Lower leg skin (tissue), 4 donors: ENCODE data around the gene TUB. TPM values are rescaled to one million over a fixed set of nuclear protein-coding genes. Genes with fewer than 3 reads are reported as not detected.

Source experiments
- DNase-seq, 2 donors: peaks; one replicate each; pipeline ENCODE4 v3.0.0-alpha.2; 2019; ENCODE audit warnings: low spot score in 2 of 2
- H3K4me3 ChIP-seq: fragments of 200-600 bp; sonication (generic); 2 replicates; pipeline ENCODE4 v1.5.1; 2017; ENCODE audit warnings: mild to moderate bottlenecking, low read depth; ENCODE audit not compliant: poor library complexity, severe bottlenecking
- CTCF ChIP-seq, 3 donors: fragments of 450-650 bp; IDR thresholded peaks; one replicate each; pipeline ENCODE4 v1.5.1; 2016; ENCODE audit warnings: antibody characterized with exemption in 3 of 3, mild to moderate bottlenecking in 3 of 3, moderate library complexity in 2 of 3
- POLR2A ChIP-seq, 2 donors: fragments of 450-650 bp; IDR thresholded peaks; one replicate each; pipeline ENCODE4 v1.6.1; 2016 to 2017; ENCODE audit warnings: antibody characterized with exemption in 2 of 2, mild to moderate bottlenecking in 1 of 2, moderate library complexity in 1 of 2
- WGBS, 2 donors: methylation state at CpG; one replicate each; pipeline ENCODE4 v1.1.5; 2018; 5-methylcytosine and 5-hydroxymethylcytosine counted together
- intact Hi-C: fragments of 100-400 bp; cut with DNase I; formaldehyde crosslinking; loops from one replicate; pipeline ENCODE4 v1.15.0; 2023; ENCODE audit warnings: low total_unique reads
- total RNA-seq, 4 donors: library from RNA; depleted of rRNA; stranded (reverse); fragments of >200 nt; gene quantifications; one replicate each; pipeline ENCODE4 v1.1.0, GENCODE V29; 2016

Gene TUB
- total RNA-seq, 4 donors from 2014 or later: 1.2 to 4.8 (median 2.5) TPM

GRCh38 chr11:8055091-8055835, 25.7 kb upstream of the TUB start:
- no peak for TF ChIP-seq CTCF (IDR thresholded peaks at IDR 0.05)
- TF ChIP-seq POLR2A (IDR thresholded peaks at IDR 0.05): no peak
- peak in 1 of 2 donors; percentile 68 for DNase-seq
- no peak overlapping the region for H3K4me3 ChIP-seq
- intact Hi-C loops: no loop called here
- WGBS, 2 donors: 70 to 72% methylated on average over 5 to 6 of the region's 7 CpGs

- peak in 1 of 2 donors; percentile 76 for DNase-seq
- TF ChIP-seq POLR2A (IDR thresholded peaks at IDR 0.05) (no peak), CTCF (IDR thresholded peaks at IDR 0.05) (no peak)
- WGBS, 2 donors: 80 to 92% methylated on average over 8 to 10 of the region's 10 CpGs
These were observed 25.0 kb upstream of the TUB start for GRCh38 chr11:8055836-8056526.

GRCh38 chr11:8056810-8057463, 24.1 kb upstream of the TUB start:
- 54 to 65% methylated on average over 12 of the region's 12 CpGs for WGBS, 2 donors
- intact Hi-C loops: no loop called here
- TF ChIP-seq POLR2A (IDR thresholded peaks at IDR 0.05): no peak
- TF ChIP-seq CTCF (IDR thresholded peaks at IDR 0.05): no peak
- H3K4me3 ChIP-seq: no peak overlapping the region
- DNase-seq: peak; percentile 87 to 92

More at GRCh38 chr11:8055836-8056526, 25.0 kb upstream of the TUB start:
- intact Hi-C loops: no loop called here
- H3K4me3 ChIP-seq: no peak overlapping the region

- DNase-seq: no peak
- TF ChIP-seq POLR2A (IDR thresholded peaks at IDR 0.05) (no peak), CTCF (IDR thresholded peaks at IDR 0.05) (no peak)
- no peak overlapping the region for H3K4me3 ChIP-seq
- 95 to 97% methylated on average over 9 of the region's 9 CpGs for WGBS, 2 donors
- intact Hi-C loops: no loop called here
These were observed 22.8 kb upstream of the TUB start for GRCh38 chr11:8058216-8058615.

- intact Hi-C loops: no loop called here
- no peak overlapping the region for H3K4me3 ChIP-seq
- WGBS, 2 donors: 71 to 80% methylated on average over 8 of the region's 8 CpGs
- TF ChIP-seq CTCF (IDR thresholded peaks at IDR 0.05) (no peak), POLR2A (IDR thresholded peaks at IDR 0.05) (no peak)
- DNase-seq: peak in 1 of 2 donors; percentile 71
These were observed 22.0 kb upstream of the TUB start for GRCh38 chr11:8059030-8059429.
